Lower leg skin (tissue), 4 donors: Measurements from ENCODE around the gene FRY. TPM values are rescaled to one million over a fixed set of nuclear protein-coding genes. Genes with fewer than 3 reads are reported as not detected.

Source experiments
- DNase-seq, 2 donors: peaks; one replicate each; pipeline ENCODE4 v3.0.0-alpha.2; 2019; ENCODE audit warnings: low spot score in 2 of 2
- H3K4me3 ChIP-seq: fragments of 200-600 bp; sonication (generic); 2 replicates; pipeline ENCODE4 v1.5.1; 2017; ENCODE audit warnings: mild to moderate bottlenecking, low read depth; ENCODE audit not compliant: poor library complexity, severe bottlenecking
- POLR2A ChIP-seq, 2 donors: fragments of 450-650 bp; IDR thresholded peaks; one replicate each; pipeline ENCODE4 v1.6.1; 2016 to 2017; ENCODE audit warnings: antibody characterized with exemption in 2 of 2, mild to moderate bottlenecking in 1 of 2, moderate library complexity in 1 of 2
- WGBS, 2 donors: methylation state at CpG; one replicate each; pipeline ENCODE4 v1.1.5; 2018; 5-methylcytosine and 5-hydroxymethylcytosine counted together
- intact Hi-C: fragments of 100-400 bp; cut with DNase I; formaldehyde crosslinking; loops from one replicate; pipeline ENCODE4 v1.15.0; 2023; ENCODE audit warnings: low total_unique reads
- total RNA-seq, 4 donors: library from RNA; depleted of rRNA; stranded (reverse); fragments of >200 nt; gene quantifications; one replicate each; pipeline ENCODE4 v1.1.0, GENCODE V29; 2016
- TF ChIP-seq, protein P1 (sequence below), 3 donors: fragments of 450-650 bp; IDR thresholded peaks; one replicate each; pipeline ENCODE4 v1.5.1; 2016; ENCODE audit warnings: antibody characterized with exemption in 3 of 3, mild to moderate bottlenecking in 3 of 3, moderate library complexity in 2 of 3

The FRY gene
- total RNA-seq, 4 donors from 2014 or later = 24.9 to 39.6 (median 35.9) TPM

DNA sequence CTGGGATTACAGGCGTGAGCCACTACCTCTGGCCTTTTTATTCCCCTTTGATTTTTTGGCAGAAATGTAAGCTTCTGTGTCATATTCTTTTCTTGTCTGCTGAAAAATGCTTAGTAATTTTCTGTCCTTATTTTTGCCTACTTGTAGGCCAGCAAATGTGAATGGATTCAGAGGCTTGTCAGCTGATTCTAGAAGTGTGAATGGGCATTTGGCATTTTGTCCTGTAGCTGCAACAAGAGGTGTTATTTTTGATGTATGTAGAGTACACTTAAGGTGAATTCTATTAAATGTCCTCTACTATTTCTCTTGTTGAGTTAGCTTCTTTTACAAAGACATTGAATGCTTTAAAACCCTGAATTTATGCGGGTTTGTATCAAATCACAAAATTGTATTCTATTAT is 50.0 kb downstream of the FRY start:
- 92 to 94% methylated on average over 2 of the region's 2 CpGs for WGBS, 2 donors
- intact Hi-C loops = no loop called here
- H3K4me3 ChIP-seq = no peak overlapping the region
- DNase-seq = no peak
- no peak for TF ChIP-seq POLR2A (IDR thresholded peaks at IDR 0.05)
- TF ChIP-seq, protein P1, sequence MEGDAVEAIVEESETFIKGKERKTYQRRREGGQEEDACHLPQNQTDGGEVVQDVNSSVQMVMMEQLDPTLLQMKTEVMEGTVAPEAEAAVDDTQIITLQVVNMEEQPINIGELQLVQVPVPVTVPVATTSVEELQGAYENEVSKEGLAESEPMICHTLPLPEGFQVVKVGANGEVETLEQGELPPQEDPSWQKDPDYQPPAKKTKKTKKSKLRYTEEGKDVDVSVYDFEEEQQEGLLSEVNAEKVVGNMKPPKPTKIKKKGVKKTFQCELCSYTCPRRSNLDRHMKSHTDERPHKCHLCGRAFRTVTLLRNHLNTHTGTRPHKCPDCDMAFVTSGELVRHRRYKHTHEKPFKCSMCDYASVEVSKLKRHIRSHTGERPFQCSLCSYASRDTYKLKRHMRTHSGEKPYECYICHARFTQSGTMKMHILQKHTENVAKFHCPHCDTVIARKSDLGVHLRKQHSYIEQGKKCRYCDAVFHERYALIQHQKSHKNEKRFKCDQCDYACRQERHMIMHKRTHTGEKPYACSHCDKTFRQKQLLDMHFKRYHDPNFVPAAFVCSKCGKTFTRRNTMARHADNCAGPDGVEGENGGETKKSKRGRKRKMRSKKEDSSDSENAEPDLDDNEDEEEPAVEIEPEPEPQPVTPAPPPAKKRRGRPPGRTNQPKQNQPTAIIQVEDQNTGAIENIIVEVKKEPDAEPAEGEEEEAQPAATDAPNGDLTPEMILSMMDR (IDR thresholded peaks at IDR 0.05) = no peak

DNA sequence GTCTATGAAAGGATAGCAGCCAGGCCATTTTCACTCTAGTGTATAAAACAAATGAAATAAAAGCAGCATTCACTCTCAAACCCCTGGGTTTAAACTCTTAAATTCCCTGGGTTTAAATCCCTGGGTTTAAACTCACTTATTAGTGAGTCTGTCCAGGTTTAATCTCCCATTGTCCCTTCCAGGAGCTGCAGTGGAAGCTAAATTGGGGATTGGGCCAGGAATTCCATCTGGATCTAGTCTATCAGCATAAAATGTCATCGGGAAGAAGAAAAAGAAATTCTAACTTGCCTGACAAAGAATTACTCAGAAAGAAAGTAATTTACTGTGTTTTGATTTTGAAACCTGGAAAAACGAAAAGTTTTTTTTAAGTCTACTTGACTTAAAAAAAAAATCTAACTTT is 54.8 kb downstream of the FRY start:
- intact Hi-C loops = no loop called here
- TF ChIP-seq POLR2A (IDR thresholded peaks at IDR 0.05) = no peak
- TF ChIP-seq, protein P1 (IDR thresholded peaks at IDR 0.05) = no peak
- no peak overlapping the region for H3K4me3 ChIP-seq
- no peak for DNase-seq
- 47 to 54% methylated on average over 2 of the region's 2 CpGs for WGBS, 2 donors

DNA sequence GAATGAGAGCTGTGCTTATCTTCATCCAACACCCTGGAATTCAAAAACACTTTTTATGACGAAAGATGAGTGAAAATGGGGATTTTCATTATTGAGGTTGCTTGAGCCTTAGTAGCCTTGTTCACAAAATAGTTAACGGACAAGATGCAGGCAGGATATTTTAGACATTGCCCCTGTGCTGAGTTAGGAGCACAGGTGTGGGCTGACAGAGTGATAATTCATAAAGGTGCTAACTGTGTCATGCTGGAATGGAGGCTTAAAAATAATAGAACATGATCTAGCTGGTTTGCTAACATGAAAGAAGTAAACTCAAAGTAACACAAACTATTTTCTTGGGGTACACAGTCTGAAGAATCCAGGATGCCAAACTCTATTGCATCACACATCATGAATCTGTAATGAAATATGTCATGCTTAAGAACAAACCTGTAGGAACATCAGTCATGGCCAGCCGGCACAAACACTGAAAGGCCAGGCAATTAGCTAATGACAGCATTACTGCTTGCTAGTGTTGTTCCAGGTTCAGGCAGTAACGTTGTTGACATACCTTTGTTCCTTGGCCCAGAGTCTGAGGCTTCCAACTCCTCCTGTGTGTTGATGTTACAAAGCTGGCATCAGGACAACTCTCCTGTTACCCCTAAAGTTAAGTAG is 55.3 kb downstream of the FRY start:
- TF ChIP-seq, protein P1 (IDR thresholded peaks at IDR 0.05) = no peak
- no peak for TF ChIP-seq POLR2A (IDR thresholded peaks at IDR 0.05)
- no peak overlapping the region for H3K4me3 ChIP-seq
- intact Hi-C loops = no loop called here
- no peak for DNase-seq
- WGBS, 2 donors = 62 to 78% methylated on average over 4 of the region's 4 CpGs

DNA sequence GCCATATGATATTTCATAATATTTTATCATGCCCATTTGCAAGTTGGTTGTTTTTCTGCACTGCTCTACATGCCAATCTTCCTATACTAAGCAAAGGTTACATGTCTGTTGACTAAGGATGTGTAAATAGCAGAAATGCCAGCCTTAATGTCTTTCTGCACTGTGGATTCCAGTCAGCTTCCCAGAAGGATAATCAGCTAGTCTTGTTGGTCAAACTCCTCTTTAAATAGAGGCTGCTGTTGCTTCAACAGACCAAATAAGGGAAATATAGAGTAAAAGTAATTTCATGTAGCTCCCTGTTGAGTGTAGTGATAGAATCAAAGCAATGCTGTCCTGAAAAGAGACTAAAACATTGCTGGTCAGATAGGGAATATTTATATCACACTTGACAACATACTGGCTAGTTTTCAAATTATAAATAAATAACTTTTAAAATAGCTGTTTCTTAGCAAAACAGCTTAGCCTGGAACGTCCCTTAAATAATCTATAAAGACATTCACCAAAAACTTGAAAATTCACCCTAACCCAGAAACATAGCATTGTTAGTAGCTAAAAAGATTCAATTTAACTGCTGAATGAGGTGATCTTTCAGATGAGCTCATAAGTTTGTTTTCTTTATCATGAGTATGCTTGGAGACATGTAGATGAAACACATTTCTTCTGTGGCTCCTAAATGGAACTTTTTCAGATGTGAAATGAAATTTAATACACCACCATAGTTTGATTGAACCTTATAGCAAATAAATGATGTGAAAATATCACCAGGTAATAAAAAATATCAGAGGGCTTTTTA is 56.6 kb downstream of the FRY start:
- intact Hi-C loops = no loop called here
- no peak for DNase-seq
- no peak overlapping the region for H3K4me3 ChIP-seq
- TF ChIP-seq POLR2A (IDR thresholded peaks at IDR 0.05) = no peak
- TF ChIP-seq, protein P1 (IDR thresholded peaks at IDR 0.05) = no peak
- WGBS, 2 donors = 74 to 89% methylated on average over 1 of the region's 1 CpG

DNA sequence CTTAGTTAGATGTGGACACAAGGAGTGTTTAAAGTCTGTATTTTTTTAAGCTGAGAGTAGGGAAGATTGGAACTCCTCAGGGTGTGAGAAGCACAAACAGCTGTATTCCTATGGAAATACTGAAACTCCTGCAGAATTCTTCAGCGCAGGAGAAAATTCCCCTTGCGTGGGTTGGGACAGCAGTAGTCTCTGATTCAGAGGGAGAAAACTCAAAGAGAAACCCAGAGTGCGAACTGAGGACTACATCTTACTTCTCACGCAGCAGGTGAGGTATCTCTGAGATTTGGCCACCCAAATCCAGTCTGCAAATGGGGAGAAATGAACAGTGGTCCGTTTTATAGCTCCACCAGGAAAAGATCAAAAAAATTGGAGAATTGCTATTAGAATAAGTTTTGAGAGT is 60.9 kb downstream of the FRY start:
- TF ChIP-seq POLR2A (IDR thresholded peaks at IDR 0.05) = no peak
- TF ChIP-seq, protein P1 (IDR thresholded peaks at IDR 0.05) = no peak
- 88 to 89% methylated on average over 5 of the region's 5 CpGs for WGBS, 2 donors
- H3K4me3 ChIP-seq = no peak overlapping the region
- intact Hi-C loops = no loop called here
- no peak for DNase-seq
